HG03095 (cell line): ENCODE measurements around the gene PA2G4.
"Not testable (repeated sequence)": the region's sequence is repeated elsewhere in the genome, so short reads cannot be mapped to it uniquely, and the experiment has no call there.

Experiments
- ATAC-seq: cut with Tn5 transposase; IDR thresholded peaks from one replicate; pipeline ENCODE4 v1.9.1; 2021; ENCODE audit warnings: moderate library complexity; ENCODE audit not compliant: unreplicated experiment

PA2G4 gene

DNA sequence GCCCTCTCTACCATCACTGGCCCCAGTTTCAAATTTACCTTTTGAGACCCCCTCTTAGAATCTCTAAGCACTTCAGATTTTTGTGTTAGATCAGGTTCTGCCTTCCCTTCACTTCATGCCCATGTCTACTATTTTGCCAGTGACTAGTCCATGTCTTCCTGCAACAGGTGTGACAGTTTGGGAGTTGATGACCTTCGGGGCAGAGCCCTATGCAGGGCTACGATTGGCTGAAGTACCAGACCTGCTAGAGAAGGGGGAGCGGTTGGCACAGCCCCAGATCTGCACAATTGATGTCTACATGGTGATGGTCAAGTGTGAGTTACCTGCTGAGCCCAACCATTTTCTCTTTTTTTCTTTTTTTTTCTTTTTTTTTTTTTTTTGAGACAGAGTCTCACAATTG is 5.8 kb upstream of the PA2G4 start:
- ATAC-seq, result no peak

DNA sequence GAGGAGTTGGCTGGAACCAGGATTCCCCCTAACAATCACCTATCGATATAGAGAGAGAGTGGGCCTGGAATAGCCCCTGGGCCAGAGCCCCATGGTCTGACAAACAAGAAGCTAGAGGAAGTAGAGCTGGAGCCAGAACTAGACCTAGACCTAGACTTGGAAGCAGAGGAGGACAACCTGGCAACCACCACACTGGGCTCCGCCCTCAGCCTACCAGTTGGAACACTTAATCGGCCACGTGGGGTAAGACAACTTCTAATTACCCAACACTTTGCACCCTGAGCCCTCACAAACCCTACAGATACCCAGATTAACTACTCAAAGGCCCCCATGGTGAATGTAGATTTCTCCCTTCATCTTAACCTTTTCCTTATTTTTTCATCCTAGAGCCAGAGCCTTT is 4.6 kb upstream of the PA2G4 start:
- no peak for ATAC-seq

DNA sequence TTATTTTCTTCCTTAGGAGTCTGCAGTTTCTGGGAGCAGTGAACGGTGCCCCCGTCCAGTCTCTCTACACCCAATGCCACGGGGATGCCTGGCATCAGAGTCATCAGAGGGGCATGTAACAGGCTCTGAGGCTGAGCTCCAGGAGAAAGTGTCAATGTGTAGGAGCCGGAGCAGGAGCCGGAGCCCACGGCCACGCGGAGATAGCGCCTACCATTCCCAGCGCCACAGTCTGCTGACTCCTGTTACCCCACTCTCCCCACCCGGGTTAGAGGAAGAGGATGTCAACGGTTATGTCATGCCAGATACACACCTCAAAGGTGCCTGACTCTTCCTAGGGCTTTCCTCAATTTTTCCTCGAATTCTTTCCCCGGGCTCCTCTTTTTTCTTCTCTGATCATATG is 3.3 kb upstream of the PA2G4 start:
- ATAC-seq, result no peak

DNA sequence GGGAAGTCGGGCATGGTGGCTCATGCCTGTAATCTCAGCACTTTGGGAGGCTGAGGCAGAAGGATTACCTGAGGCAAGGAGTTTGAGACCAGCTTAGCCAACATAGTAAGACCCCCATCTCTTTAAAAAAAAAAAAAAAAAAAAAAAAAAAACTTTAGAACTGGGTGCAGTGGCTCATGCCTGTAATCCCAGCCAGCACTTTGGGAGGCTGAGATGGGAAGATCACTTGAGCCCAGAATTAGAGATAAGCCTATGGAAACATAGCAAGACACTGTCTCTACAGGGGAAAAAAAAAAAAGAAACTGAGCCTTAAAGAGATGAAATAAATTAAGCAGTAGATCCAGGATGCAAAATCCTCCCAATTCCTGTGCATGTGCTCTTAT is 1.7 kb upstream of the PA2G4 start:
- ATAC-seq, result no peak

DNA sequence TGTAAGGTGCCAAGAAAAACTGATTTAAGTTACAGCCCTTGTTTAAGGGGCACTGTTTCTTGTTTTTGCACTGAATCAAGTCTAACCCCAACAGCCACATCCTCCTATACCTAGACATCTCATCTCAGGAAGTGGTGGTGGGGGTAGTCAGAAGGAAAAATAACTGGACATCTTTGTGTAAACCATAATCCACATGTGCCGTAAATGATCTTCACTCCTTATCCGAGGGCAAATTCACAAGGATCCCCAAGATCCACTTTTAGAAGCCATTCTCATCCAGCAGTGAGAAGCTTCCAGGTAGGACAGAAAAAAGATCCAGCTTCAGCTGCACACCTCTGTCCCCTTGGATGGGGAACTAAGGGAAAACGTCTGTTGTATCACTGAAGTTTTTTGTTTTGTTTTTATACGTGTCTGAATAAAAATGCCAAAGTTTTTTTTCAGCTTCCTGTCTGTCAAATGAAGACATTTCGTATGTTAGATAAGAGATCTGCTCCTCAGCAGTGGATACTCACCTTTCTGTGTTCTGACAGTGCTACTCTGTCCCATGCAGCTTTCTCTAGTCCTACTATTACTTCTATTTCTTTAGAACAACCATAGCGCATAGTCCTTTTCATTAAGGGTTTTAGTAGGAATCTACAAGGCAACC is 1.2 kb upstream of the PA2G4 start:
- ATAC-seq, result no peak

DNA sequence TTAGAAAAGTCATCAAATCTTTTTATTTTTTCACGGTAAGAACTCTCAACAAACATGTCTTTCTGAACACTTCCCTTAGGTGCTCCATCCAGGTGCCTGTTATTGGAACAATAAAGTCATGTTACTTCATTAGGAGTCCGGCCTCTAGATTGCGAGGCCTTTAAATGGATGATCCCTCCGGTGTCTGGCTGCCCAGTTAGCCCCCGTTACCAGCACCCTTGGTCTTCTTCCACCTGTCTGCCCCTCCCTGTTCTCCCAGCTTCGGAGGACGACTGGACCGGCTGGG is 593 bp upstream of the PA2G4 start:
- no peak for ATAC-seq

DNA sequence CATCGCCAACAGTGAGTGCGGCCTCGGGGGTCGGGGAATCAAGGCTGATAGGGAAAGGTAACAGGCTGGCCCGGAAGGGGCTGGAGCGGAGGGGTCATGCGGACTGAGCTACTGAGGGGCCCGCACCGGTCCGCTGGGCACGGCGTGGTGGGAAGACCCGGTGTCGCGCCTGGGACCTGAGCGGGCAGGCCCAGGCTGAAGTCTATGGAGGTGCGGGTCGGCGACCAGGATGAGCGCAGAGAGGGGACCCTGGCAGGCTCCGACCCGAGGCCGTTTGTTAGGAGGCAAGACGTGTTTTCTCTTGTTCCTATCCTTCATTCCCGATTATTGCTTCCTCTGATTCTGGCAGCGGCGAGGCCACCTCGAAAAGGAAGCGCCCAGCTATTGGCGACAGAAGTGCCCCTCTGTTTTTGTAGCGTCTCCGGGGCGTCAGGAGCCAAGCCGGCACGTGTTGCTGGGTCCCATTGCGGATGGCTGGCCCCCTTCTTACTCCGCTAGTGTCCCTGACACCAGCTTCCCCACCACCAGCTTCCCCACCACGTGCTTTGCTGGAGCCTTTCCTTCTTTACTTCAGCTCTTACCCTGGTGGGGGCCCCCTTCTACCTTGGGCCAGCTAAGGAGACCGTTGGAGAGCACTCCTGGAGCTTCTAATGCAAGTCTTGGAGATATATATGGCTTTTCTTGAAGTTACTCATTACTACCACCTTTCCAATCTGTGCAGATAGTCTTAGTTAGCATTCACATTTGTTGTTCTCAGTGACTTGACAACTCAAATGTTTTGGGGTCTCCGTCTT is 653 bp downstream of the PA2G4 start:
- ATAC-seq, result peak; percentile 10

DNA sequence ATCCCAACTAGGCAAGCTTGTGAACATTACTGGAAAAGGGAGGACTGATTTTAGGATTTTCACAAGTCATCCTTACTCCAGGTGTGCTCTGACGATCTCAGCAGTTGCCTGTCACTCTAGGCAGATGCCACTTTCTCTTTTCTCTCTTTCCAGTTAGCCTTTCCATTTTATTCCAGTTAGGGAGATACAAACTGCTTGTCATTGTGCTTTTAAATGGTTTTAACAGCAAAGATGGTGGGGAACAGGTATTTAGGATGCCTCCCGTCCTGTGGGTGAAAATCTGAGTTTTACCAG is 1.2 kb downstream of the PA2G4 start:
- no peak for ATAC-seq

DNA sequence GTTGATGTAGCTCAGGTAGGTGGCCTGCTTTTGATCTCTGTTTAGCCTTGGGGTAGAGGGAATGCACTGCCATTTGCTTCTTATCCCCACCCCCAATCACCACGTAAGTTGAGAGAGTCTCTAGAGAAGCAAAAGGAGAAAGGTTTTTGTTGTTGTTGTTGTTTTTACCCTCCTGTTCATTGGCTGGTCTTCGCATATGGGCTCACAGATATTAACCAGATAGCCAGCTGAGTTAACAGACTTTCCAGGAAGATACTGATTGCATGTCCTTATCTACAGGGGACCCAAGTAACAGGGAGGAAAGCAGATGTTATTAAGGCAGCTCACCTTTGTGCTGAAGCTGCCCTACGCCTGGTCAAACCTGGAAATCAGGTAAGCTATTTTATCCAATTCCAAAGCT is 2.9 kb downstream of the PA2G4 start:
- no peak for ATAC-seq

DNA sequence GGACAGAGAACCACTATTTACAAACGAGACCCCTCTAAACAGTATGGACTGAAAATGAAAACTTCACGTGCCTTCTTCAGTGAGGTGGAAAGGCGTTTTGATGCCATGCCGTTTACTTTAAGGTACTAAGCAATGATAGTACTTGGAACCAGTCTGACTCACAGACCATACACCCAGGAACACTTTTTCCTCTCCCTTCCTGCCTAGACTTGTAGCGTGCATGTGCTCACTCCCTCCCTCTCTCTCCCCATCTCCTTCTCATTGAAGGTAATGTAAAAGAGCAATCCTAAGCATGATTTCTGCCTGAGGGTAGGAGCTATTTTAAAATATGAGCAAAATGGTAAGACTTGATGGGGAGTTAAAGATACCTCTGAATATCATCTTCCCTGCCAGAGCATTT is 6.2 kb downstream of the PA2G4 start:
- ATAC-seq, result no peak

DNA sequence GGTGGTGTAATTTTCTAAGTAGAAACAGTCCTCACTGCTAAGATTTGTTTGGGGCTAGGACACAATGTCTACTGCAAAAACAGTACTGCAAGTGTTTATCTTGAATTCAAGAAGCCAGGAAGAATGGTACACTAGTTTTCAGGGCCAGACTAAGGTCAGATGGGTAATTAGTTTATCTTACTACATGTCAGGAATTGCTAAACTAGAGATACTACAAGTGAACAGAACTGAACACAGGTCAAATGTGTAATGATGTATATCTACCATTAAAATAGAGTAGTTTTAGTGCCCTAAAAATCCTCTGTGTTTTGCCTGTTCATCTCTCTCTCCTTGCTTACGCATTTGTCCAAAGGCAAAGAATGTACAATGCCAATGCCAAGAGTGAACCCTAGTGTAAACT is 9.7 kb downstream of the PA2G4 start:
- ATAC-seq, result no peak

DNA sequence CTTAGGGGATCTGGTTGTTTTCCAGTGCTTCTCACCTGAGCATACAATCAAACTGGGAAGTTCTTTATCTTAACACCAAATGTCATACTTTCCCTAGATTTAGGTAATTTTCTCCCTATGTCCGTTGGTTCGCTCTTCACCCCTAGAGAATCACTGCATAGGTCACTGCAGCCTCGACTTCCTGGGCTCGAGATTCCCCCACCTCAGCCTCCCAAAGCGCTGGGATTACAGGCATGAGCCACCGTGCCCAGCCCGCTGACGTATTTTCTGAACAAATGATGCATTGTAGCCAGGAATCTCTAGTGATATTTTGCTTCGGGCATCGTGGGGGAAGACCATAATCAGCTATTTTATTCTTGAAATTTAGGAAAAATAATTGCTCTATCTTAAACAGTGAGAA is 11.0 kb downstream of the PA2G4 start:
- no peak for ATAC-seq

DNA sequence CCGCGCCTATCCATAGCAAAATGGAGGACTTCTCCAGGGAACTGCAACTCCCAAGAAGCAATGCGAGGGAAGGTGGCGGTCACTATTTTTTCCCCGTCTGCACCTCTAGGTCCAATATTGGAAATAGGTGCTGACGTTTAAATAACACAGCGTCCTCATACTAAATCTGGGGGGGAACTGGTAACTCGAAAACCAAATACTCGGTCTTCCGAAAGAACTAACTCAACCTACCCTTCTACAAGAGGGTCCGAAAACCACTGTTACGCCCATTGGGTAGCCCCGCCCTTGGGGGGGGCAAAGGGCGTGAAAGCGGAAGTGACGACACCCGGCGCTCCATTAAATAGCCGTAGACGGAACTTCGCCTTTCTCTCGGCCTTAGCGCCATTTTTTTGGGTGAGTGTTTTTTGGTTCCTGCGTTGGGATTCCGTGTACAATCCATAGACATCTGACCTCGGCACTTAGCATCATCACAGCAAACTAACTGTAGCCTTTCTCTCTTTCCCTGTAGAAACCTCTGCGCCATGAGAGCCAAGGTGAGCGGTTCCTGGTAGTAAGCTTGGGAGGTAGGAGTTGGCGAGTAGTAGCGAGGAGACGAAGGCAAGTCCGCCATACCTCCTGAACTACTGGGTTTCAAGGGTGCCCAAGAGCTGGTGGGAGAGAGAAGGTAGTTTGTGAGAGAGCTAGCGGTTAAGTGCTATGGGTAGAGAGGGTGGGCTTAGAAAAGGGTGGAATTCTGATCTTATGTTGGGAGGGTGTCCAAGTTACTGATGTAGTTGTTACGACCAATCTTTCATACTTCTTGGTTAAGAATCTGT is 12.1 kb downstream of the PA2G4 start, which contains the start of gene RPL41:
Gene RPL41 (plus strand): TSS at position 367 of the 815 bp plus-strand sequence.
- ATAC-seq, result peak; percentile 36

DNA sequence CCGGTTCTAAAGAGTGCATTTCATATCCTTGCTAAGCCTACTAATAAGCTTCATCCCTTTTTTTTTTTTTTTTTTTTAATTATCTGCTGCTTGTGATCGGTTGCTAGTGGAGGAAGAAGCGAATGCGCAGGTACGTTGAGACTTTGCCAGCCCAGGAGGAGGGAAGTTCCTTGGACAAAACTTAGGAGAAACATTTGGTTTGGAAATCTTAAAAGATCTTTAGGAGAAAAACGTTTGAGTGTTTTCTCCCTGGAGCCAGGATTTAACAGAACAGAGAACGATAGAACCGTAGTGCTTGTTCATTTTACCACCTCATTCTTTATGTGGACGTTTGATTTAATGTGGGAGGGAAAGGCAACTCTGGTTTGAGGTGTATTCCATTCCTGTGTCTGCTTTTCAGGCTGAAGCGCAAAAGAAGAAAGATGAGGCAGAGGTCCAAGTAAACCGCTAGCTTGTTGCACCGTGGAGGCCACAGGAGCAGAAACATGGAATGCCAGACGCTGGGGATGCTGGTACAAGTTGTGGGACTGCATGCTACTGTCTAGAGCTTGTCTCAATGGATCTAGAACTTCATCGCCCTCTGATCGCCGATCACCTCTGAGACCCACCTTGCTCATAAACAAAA is 12.8 kb downstream of the PA2G4 start:
- not testable (repeated sequence) for ATAC-seq

DNA sequence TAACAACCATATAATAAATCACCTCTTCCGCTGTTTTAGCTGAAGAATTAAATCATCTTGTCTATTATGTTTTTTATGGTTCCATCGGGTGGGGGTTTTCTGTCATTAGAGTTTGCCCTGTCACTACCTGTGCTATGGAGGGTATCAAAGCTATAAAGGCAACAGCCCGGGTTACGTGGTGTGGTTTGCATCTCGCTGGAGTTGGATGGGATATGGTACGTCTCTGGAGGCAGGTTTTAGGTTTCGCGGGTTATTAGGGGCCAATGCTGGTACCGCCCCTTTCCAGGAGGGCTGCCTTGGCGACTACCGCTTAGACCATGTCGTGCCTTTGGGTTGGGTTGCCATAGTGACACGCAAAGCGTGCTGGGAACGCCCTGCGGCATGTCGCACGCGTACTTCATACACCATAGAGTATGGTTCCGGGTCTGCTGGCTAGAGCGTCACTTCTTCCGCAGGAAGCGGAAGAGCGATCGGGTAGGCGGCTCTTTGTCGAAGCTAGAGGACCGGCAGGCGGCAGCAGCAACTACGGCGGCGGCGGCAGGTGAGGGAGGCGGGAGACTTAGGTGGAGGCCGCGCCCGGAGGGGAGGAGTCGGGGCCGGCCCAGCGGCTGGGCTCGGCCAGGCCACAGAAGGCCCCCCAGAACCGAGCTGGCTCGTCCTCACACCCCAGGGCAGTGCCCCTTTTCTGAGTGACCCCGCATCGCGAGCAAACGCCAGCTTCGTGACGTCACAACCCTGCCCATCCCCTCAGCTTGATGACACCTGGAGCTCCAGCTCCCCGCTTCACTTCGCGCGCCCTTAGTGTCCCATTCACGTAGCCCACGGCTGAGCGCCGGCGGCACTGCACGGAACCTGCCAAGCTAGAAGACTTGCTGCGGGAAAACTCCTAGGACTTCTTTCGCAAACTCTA is 13.7 kb downstream of the PA2G4 start, which contains the start of gene ZC3H10:
Gene ZC3H10 (plus strand): TSS at position 489 of the 910 bp plus-strand sequence. CDS start 2,297 bp downstream, outside the sequence.
- peak; percentile 68 for ATAC-seq

DNA sequence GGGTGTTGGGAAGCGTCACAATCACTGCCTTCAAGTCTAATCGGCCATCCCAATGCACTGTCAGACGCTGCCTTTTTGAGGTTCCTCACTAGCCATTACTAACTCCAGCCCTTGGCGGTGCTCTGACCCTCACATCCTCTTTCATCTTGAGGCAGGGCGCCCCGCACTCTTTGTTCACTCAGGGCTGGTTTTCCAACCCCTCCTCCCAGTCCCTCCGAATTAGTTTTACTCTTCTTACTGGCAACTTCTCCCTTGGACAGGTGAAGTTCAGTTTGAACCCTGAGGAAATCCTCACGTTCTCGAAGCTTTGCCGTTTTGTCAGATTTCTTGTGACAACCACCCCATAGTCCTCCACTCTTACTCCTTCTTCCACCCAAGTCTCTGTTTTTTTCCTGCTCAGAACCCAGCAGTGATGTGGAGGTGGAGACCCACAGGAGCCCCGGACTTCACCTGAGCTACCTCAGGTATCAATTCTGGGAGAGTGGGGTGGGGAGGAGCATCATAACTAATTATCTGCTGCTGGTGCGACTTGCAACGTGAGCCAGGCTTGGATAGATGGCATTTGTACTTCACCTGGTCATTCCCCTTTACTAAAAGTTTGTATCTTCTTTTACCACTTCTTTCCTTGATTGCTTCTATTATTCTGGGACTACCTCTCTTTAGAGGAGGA is 14.5 kb downstream of the PA2G4 start:
- no peak for ATAC-seq

DNA sequence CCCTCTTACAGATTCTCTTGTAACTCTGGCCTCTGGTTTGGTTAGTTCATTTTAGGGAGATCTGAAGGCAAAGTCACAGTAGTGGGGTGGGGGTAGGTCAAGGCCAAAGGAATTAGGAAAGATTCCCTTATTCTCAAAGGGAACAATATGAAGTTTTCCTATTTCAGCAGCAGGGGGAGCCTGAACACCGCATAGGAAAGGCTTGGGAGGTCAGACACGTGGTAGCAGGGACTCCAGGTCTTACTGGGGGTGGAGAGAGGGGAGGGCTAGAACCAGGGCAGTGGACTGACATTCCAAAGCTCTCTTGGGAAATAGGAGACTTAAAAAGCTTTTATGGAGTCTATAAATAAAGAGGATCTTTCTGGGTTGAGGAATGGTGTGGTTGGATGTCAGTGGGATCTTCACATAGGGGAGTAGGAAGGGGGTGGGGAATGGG is 15.0 kb downstream of the PA2G4 start:
- no peak for ATAC-seq

DNA sequence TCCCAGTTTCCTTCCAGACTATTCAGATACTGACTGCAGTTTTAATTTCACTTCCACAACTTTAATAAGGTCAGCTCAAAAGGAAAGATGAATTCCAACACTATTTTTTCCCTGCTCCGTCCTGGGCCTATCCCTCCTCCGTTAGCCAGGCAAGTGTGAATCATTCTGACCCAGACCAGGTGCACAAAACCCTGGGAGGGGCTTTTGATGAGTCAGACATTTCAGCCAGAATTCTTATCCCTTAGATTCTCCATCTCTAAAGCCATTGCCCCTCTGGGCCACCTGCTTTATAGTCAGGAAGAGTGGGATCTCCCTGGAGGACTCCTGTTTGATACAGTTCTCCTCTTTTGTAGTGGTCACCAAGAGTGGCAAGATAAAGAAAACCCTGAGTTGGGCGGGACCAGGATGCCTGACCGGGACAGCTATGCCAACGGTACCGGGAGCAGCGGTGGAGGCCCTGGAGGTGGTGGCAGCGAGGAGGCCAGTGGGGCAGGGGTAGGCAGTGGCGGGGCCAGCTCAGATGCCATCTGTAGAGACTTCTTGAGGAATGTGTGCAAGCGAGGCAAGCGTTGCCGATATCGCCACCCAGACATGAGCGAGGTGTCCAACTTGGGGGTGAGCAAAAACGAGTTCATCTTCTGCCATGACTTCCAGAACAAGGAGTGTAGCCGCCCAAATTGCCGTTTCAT is 15.9 kb downstream of the PA2G4 start:
- no peak for ATAC-seq

DNA sequence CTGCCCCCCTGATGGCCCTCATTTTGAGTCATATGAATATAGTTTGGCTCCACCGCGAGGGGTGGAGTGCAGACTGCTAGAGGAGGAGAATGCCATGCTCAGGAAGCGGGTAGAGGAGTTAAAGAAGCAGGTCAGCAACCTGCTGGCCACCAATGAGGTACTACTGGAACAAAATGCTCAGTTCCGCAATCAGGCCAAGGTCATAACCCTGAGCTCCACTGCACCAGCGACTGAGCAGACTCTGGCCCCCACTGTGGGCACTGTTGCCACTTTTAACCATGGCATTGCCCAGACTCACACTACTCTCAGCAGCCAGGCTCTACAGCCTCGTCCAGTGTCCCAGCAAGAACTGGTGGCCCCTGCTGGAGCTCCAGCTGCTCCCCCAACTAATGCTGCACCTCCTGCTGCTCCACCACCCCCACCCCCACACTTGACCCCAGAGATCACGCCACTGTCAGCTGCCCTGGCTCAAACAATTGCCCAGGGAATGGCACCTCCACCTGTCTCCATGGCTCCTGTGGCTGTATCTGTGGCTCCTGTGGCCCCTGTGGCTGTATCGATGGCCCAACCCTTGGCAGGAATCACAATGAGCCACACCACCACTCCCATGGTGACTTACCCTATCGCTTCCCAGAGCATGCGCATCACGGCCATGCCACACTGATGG is 17.0 kb downstream of the PA2G4 start:
- ATAC-seq, result no peak
